Inferior parietal cortex (tissue), 1 donor: ENCODE data around the gene ACACB.

Source experiments
- DNase-seq: peaks from one replicate; pipeline ENCODE4 v3.0.0-alpha.2; 2016; ENCODE audit errors: extremely low spot score

The ACACB gene

DNA sequence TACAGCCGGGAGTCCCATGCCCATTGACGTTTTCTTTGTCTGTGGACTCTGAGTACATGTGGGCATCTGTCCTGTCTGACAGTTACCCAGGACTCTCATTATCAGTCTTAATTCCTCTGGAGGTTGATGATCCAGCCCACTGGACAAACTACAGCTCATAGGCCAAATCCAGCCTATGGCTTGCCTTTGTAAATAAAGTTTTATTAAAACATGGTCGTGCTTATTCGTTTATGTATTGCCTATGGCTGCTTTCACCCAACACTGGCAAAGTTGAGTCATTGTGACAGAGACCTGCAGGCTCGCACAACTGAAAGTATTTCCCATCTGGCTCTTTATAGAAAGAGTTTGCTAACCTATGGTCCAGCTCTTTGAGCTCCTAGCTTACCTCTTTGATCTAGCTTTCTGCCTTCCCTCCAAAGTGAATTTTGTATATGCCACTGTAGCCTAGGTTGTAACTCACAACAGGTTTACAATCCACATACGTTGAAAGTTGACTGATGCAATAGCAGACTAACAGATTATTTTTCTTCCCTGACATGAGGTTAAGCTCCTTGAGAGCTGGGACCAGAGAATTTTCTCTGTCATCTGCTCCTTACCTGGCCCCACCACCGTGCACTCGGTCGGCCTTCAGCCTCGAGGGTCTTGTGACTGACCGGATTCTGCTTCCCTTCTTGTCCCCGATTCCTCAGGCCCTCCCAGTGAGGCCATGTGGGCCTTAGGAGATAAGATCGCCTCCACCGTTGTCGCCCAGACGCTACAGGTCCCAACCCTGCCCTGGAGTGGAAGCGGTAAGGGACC lies 57.3 kb downstream of the ACACB start:
- DNase-seq = no peak

DNA sequence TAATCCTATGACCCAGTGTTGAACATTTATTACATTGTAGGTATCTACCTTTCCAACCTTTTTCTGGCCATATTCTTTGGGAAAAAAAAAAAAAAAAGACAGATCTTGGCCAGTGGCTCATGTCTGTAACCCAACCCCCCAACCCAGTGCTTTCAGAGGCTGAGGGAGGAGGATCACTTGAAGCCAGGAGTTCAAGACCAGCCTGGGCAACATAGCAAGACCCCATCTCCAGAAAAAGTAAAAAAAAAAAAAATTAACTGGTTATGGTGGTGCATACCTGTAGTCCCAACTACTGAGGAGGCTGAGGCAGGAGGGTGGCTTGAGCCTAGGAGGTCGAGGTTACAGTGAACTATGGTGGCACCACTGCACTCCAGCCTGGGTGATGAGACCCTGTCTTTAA lies 58.1 kb downstream of the ACACB start:
- no peak for DNase-seq

DNA sequence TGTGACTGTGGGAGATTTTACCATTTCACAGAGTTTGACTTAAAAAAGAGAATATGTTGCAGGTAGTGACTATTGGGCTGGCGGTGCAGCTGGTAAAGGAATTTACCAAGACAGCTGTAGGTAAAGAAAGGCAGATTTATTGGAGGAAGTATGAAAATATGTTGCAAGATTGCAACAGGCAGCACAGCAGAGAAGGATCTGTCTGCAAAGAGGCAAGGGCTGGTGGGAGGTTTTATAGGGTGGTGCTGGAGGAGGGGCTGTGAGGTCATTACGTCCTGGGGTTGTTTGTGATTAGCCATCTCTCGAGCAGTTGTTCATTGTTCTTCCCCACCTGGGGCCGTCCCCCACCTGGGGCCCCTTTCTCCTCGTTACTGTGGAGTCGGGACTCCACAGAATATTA lies 62.1 kb downstream of the ACACB start:
- no peak for DNase-seq

DNA sequence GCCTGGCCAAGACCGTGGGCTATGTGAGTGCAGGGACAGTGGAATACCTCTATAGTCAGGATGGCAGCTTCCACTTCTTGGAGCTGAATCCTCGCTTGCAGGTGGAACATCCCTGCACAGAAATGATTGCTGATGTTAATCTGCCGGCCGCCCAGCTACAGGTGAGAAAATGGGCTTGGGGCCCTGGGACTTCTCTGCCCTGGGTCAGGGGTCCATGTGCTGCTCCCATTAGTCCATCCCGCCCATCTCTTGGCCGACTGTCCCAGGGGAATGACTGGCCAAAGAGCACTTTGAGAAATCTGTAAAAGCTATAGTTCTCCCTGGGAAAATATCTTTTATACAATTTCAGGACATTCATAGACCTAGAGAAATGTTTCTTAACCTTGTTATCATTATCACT lies 63.5 kb downstream of the ACACB start:
- no peak for DNase-seq

DNA sequence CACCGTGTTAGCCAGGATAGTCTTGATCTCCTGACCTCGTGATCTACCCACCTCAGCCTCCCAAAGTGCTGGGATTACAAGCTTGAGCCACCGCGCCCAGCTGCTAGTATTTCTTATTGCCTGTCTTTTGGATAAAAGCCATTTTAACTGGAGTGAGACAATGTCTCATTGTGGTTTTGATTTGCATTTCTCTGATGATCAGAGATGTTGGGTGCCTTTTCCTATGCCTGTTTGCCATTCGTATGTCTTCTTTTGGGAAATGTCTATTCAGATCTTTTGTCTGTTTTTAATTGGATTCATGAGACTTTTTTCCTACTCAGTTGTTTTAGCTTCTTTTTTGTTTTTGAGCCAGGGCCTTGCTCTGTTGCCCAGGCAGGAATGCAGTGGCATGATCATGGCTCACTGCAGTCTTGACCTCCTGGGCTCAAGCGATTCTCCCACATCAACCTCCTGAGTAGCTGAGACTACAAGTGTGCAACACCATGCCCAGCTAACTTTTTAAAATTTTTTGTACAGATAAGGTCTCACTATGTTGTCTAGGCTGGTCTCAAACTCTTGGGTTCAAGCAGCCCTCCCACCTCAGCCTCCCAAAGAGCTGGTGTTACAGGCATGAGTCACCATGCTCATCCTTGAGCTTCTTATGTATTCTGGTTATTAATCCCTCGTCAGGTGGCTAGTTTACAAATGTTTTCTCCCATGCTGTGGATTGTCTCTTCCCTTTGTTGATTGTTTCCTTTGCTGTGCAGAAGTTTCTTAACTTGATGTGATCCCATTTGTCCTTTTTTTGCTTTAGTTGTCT lies 65.9 kb downstream of the ACACB start:
- peak; percentile 25 for DNase-seq

DNA sequence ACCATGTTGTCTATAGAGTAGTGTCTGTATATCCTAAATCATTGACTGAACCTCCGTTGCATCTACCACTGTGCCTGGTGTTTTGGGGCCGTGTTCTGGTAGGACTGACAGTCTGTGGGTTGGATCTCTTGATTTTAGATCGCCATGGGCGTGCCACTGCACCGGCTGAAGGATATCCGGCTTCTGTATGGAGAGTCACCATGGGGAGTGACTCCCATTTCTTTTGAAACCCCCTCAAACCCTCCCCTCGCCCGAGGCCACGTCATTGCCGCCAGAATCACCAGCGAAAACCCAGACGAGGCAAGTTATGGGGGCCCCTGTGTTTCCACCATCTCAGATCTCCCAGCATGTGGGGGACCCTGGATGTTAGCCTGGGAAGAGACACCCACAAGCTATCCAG lies 69.1 kb downstream of the ACACB start:
- DNase-seq = no peak

DNA sequence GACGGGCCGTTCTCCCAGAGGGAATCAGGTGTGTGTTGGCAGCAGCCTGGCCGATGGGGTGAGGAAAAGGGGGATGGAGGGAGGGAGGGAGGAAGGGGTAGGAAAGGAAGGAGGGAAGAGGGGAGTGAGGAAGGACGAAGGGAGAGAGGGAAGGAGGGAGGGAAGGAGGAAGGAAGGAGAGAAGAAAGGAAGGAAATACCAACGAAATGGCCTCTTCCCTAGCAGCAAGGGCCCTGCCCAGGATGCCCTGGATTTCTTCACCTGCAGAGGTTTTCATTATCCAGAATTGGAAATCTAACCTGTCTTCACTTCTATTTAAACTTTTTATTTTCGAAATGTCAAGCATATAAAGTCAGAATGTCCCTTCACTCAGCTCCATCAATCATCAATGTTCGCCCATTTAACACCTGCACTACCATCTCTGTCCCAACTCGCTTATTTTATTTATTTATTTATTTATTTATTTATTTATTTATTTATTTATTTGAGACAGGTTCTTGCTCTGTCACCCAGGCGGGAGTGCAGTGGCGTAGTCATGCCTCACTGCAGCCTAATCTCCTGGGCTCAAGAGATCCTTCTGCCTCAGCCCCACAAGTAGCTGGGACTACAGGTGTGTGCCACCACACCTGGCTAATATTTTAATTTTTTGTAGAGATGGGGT lies 70.7 kb downstream of the ACACB start:
- no peak for DNase-seq

DNA sequence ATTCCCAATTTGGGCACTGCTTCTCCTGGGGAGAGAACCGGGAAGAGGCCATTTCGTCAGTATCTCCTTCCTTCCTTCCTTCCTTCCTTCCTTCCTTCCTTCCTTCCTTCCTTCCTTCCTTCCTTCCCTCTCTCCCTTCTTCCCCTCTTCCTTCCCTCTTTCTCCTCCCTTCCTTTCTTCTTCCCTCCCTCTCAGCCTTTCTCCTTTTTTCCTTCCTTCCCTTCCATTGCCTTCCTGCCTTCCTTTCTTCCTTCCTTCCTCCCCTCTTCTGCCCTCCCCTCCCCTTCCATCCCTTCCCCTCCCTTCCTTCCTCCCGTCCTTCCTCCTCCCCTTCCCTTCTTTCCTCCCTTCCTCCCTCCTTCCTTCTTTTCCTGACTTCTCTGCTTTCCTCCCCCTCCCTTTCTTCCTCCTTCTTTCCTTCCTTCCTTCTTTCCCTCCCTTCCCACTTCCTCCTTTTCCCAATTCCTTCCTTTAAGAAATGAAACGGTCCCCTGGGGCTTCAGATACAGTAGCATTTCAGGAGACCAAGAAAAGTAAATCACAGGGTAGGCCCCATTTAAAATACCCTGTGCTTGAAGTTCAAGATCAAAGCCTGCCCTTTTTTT lies 71.8 kb downstream of the ACACB start:
- DNase-seq = no peak

DNA sequence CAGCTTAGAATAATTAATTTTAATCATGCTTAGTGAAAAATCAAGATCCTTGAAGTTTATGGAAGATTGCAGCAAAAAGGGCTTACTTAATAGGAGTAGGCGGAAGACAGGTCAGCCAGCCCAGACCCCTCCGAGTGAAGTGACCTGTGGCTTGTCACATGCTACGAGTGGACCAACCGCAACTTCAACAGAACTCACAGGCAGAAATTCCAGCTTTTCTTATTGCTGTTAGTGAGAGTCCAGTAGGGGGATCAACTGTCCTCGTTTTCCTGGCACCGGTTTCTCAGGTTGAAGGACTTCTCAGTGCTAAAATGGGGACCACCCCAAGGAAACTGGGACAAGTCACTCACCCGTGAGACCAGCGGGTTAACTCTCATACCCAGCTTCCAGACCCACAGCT lies 72.9 kb downstream of the ACACB start:
- no peak for DNase-seq

DNA sequence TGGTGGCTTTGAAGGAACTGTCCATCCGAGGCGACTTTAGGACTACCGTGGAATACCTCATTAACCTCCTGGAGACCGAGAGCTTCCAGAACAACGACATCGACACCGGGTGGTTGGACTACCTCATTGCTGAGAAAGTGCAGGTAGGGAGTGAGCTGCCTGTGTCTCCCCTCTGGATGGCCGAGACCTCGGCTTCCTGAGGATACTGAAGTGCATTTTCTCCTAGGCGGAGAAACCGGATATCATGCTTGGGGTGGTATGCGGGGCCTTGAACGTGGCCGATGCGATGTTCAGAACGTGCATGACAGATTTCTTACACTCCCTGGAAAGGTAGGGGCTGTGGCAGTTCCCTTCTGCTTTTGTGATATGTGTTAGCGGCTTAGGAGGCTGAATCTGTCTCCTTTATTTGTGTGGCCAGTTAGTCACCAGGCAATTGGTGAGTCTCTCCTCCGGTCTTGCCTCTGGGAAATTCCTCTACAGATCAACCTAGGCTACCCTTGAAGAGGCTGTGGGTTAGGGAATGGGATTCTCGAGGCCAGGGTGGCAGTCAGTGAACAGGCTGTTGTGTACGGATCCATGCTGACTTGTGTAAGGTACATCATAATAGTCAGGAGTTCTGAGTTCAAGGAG lies 75.3 kb downstream of the ACACB start:
- no peak for DNase-seq

DNA sequence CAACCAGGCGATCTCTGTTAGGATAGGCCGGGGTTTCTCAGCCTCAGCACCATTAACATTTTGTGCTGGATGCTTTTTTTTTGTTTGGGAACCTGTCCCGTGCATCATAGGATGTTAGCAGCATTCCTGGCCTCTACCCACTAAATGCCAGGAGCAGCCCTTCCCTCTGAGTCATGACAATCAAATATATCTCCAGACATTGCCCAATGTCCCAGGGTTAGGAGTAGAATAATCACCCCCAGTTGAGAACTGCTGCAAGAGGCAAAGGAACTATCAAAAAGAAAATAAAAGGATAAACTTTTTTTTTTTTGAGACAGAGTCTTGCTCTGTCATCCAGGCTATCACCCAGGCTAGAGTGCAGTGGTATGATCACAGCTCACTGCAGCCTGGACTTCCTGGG lies 76.0 kb downstream of the ACACB start:
- no peak for DNase-seq

DNA sequence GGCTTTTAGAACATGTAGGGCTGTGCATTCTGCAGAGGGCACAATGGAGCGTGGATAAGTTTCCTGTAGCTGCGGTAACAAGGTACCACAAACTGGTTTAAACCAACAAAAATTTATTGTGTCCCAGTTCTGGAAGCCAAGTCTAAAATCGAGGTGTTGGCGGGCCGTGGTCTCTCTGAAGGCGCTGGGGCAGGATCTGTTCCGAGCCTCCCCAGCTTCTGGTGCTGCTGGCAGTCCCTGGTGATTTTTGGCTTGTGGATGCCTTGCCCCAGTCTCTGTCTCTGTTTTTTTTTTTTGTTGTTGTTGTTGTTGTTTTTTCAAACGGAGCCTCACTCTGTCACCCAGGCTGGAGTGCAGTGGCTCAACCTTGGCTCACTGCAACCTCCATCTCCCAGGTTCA lies 77.5 kb downstream of the ACACB start:
- DNase-seq = no peak

DNA sequence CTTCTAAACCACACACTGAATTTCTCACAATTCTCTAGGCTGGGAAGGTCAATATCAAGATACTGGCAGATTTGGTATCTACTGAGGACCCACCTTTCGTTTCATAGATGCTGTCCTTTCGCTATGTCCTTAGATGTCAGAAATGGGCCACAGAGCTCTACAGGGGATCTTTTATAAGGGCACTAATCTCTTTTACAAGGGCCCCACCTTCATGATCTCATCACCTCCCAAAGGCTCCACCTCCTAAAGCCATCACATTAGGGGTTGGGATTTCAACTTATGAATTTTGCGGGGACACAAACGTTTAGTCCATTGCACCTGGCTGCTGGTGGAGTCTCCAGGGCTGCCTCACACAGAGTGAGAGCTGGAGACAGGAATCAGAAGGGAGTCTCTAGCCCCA lies 79.9 kb downstream of the ACACB start:
- no peak for DNase-seq

DNA sequence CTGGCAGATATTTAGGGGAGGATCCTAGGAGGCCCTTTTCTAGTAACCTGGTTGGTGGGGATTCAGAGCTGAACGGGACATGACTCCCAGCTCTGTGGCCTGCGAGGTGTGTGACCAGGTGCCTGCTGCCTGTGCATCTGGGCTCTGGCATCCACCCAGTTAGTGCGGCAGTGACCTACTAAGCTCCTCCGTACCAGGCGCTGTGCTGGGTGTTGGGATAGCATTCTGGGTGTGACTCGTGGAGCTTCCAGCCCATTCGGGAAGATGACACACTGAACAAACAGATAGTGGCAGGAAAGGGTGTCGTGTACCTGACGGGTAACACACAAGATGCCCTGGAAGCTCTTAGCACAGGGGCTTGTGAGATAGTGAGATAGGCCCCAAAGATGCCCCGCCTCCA lies 80.9 kb downstream of the ACACB start:
- no peak for DNase-seq

DNA sequence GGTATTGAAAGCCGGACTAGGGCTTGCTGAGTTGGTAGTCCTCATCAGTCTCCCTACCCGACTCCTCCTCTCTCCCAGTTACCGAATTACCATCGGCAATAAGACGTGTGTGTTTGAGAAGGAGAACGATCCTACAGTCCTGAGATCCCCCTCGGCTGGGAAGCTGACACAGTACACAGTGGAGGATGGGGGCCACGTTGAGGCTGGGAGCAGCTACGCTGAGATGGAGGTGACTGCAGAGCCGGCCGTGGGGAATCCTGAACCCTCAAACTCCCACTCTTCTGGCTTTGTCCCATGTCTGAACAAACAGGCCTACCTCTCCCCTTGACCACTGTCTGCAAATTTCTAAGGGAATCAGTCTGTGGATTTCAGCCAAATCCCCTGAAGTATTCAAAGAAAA lies 82.9 kb downstream of the ACACB start:
- no peak for DNase-seq

DNA sequence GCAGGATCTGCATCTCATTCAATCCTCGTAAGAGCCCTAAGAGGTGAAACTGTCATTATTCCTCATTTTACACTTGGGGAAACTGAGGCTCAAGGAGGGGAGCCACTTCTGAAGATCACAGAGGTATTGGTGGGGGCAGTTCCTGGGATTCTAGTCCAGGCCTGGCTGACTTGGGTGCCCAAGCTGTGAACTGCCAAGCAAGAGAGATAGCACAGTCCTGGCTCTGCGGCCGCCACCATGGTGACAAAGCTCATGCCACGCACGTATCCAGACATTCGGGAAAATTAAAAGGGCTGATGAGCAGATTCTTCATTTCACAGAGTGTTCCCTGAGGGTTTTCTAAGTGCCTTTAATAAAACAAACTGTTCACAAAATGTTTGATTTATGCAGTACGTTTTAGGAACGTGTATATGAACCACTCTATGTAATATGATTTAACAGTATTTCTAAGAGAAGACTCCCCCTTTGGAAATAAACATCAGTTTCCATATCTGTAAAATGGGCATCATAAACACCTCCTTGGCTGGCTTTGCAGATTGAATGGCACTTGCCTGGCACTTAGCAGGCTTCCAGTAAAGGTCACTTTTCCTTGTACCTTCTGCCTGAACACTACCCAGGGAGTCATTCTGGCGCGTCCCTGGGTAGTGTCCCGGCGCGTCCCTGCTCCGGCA lies 84.6 kb downstream of the ACACB start:
- DNase-seq = no peak

DNA sequence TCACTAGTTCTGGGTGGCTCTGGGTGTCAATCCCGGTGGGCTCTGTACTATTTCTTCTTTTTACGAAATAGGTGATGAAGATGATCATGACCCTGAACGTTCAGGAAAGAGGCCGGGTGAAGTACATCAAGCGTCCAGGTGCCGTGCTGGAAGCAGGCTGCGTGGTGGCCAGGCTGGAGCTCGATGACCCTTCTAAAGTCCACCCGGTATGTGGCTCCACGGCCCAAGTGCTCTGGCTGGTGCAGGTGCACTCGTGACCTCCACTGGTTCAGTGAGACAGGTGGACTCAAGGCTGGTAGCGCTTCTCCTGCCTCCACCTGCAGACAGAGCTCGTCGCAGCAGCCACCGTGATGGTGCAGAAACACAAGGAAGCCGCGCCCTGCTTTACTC lies 85.1 kb downstream of the ACACB start:
- DNase-seq = no peak

DNA sequence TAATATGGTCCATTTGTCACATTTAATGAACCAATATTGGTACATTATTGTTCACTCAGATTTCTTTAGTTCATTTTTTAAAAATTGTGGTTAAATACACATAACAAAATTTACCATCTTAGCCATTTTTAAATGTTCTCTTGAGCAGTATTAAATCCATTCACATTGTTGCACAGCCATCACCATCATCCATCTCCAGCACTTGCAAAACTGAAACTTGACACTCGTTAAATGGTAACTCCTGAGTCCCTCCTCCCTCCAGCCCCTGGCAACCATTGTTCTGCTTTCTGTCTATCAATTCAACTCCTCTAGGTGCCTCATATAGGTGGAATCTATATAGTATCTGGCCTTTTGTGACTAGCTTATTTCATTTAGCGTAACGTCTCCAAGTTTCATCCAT lies 86.4 kb downstream of the ACACB start:
- DNase-seq = no peak

DNA sequence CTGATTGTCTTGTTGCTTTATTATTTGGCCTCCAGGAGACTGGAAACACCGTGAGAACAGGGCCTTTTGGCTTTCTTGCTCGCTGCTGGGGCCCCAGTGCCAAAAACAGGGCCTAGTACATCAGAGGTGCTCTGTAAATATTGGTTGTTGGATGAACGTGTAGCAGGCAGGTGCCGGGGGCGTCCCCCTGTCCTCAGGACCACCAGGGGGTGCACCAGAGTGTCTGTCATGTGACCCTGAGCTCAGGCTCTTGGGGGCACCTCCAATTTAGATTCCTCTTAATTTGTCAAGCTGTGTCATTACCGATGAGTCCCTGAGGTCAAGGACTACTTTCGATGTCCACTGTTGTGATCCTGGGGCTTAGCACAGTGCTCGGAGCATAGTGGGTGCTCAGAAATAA lies 87.1 kb downstream of the ACACB start:
- DNase-seq = no peak

DNA sequence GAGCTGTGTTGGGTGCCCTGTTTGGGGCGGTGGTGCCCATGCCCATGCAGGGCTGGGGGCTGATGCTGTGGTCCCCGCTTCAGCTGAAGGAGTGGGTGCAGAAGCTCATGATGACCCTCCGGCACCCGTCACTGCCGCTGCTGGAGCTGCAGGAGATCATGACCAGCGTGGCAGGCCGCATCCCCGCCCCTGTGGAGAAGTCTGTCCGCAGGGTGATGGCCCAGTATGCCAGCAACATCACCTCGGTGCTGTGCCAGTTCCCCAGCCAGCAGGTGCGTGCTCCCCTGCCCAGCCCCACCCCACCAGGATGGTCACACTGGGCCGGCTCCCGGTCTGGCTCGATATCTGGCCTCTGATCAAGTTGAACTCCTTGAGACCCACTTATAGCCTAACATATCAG lies 92.7 kb downstream of the ACACB start:
- DNase-seq = no peak

DNA sequence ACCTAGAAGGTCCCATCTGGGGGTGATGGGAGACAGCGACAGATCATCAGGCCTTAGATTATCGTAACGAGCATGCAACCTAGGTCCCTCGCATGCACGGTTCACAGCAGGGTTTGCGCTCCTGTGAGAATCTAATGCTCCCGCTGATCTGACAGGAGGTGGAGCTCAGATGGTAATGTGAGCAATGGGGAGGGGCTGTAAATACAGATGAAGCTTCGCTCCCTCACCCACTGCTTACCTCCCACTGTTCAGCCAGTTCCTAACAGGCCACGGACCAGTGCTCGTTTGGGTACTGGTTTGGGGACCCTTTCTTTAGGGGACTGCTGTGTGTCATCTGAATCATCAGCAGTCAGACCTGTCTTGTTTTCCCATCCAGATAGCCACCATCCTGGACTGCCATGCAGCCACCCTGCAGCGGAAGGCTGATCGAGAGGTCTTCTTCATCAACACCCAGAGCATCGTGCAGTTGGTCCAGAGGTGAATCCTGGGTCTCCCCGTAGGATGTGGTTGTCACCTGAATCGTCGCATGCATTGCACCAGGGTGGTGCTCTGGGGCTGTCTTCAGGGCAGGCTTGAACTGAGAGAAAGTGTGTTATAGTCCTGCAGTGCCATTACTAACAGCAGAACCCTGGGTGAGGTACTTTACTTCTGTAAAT lies 96.2 kb downstream of the ACACB start:
- DNase-seq = no peak
